ENCODE data around the gene CACNA2D1.
A peak's percentile ranks its signal among the peaks of the same experiment; 100 is the strongest.

The CACNA2D1 gene

DNA sequence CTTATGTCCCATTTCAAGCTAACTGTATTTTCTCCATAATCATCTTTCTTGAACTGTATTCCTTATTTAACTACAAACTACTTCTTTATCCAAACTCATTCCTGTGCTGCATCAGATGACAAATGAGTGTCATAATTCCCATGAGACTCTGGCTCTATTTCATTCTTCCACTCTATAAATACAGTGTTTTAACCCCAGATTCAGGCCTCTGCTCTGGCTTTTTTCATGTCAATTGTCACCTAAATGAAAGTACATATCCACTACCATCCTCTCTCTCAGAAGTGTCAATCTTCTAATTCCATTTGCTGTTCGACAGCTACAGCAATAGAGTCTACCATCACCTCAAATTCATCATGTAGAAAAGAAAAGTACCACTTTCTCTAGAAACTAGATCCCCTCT lies 172.7 kb downstream of the CACNA2D1 start:
- DNase-seq = no peak

DNA sequence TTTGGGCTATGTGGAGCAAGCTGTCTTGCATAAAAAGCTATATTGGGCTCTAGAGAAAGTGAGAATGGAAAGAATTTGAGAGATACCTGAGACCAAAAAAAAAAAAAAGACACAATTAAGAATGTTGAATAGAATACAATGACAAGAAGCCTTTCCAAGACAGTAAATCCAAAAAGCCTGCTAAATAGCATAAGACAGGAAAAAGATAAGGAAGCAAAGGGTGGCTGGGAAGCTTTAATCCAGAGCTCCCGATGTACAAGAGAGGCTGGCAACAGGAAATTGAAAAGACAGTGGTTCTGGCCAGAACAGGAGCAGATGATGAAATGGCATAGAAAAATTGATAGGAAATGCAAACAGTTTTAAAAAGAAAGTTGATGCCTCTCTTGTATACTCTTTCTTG lies 174.9 kb downstream of the CACNA2D1 start:
- DNase-seq = no peak

DNA sequence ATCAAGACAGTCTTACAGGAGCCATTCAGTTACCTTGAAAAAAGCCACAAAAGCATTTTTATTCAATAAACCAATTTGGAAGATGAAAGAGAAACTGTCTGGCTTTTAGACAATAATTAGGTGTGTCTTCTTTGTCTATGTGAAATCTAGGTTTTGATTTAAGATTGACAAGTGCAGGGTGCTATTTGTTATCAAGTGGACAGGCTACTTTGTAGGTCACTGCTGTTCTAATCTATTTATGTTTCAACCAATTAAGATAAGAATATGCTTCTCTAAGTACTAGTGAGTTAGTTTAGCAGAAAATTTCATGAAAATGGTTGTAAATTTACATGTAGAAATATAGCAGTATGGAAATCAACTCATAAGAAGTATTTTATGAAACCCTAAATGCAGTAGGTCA lies 177.5 kb downstream of the CACNA2D1 start:
- no peak for DNase-seq

DNA sequence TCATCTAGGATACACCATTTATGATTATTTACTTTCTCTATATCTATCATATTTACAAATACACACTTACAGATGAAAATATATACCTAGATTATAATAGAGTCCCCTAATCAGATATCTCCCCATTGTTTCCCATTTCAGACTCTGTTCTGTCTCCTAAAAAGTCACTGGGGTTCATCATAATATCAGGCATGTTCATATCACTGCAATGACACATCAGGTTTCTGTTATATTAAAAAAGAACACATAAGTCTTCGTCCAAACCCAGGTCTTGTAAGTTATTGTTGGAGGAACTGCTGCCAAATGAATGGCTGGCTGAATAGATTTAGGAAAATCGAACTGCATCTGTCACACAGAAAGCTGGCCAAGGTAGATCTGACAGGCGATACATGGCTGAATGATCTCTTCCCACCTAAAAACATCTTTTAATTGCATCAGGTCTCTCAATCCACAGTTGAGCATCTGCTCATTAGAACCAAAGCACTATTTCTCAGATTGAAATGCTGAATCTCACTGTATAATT lies 178.7 kb downstream of the CACNA2D1 start:
- peak; percentile 85 for DNase-seq

DNA sequence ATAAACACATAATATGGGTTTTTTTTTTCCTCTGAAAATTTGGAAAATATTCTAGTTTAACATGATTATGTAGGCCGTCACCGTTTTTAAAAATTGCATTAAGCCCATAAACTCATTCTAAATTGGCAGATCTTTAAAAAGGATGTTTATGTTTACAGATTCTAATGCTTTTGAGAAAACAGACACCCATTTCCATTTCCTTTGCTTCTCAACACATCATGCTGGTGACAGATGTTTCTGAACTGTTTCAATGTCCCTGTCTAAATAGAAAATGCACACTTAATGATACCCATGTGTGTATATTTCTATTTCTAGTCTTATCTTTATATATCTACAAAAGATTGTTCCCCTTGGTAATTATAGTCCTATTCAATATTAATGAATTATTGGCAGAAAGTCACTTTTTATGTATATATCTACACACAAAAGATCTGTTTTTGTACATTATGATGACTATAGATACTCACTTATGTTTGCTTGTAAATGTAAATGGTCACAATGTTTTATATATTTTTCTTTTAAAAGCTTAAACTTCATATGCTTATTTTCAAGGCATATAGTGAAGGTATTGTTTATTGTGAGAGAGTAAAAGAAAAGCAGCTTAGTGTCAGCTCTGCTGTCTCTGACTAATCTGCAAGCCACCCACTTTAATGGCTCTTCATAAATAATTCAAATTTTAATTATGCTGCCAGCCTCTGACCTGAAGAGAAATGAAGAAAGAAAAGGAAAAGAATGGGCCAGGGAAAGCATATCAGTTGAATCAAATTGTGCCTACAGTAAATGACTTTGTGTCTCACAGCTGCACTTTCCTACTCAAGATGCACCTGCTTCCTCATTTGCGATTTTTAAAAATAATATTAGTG lies 179.4 kb downstream of the CACNA2D1 start:
- peak; percentile 18 for DNase-seq

DNA sequence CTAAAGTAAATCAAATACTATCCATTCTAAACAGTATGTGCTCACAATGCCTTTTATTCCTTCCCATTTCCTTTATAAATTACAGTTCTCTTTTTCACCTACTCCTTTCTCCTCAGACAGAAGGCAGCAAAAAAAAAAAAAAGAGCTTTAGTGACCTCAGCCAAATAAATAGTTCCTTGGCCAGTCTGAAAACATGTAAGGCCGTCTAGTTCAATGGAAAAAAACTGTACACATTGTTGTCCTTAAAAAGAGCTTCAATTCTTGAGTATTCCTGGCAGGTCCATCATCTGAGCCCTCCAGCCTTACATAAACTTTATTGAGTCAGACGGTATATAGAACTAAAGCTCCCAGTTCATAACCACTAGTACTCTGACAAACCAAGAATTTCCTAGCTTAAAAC lies 185.4 kb downstream of the CACNA2D1 start:
- no peak for DNase-seq

DNA sequence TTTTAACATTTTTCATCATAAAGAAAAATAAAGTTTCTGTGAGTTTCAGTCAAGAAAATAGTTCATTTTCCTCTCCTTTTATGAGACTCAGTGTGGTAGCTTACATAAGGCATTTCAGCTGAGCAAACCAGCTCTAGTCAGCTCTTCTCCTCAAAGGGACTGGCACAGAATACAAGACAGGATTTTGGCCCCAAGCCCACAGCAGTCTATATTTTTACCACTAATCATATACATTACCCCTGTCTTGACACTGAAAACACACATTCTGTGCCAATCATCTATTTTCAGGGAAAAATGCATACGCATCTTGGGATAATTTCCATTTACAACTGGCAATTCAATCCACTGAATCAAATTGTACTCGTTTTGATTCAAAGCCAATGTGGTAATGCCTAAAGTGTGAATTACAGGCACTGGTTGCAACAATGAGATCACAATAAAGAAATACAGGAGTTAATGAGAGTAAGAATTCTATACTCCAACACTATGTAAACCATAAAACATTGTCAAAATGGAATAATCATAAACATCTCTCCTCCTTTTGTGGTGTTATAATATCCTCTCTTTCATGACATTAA lies 186.4 kb downstream of the CACNA2D1 start:
- no peak for DNase-seq

DNA sequence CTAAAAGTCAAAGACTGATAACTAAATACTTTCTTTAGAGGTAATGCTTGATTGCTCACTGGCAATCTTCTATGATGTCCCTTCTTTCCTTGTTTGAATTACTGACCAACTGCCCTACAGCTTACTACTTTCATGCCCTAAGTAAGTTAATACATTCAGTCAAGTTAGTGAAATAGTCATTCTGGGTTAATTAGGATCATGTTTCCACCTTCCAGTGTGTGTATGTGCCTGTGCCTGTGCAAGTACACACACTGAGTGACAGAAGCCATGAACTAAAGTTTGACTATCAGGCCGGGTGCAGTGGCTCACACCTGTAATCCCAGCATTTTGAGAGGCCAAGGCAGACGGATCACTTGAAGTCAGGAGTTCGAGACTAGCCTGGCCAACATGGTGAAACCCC lies 187.9 kb downstream of the CACNA2D1 start:
- DNase-seq = no peak

DNA sequence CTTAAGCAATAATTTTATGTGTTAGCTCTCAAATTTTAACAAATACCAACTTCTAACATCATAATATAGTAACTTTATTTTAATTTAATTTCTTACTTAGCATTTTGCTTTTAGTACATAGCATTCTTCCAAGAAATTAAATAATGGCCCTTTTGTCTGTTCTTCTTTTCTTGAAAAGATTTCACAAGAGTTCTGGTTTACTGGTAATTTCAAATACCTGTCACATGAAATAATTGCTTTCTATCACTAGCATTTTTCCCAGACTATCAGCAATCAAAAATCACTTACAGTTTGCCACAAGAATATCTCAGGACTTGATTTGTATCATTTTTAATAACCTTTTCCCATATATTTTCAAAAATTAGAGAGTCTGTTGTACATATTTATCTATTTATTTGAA lies 193.0 kb downstream of the CACNA2D1 start:
- no peak for DNase-seq

DNA sequence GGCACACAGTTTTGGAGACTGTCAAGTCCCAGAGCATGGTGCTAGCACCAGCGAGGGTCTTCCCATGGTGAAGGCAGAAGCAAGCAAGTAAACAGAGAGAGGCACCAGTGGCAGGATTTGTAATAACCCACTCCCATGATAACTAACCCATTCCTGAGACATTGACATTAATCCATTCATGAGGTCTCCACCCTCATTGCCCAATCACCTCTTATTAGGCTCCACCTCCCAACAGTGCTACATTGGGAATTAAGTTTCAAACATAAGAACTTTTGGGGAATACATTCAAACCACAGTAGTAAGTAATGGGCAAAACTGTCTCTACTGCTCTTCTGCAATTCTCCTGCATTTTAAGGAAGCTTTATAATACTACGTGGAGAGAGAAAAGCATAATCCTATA lies 193.6 kb downstream of the CACNA2D1 start:
- no peak for DNase-seq

DNA sequence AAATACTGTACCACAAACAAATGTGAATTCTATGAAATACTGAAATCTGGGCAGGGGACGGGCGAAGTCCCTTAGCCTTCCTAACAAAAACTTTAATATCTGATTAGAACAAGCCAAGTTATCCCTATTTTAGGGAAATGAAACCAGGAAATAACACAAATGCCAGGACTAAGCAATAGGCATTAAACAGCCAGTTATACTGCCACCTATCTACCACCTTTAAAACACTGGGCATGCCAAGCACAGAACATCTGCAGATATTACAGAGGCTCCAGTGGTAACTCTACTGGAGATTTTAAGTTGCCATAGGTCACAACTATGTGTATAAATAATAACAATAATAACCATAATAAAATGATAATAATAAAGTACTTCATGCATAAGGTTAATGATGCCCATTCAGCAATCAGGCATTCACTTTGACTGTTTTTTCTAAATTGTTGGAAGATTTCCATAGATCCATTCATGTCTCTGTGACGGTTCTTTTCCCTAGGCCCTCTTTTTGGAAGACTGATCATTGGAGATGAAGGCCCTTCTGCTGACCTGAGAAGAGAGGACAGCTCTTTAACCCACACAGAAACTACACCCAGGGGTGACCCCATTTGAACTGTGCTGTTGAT lies 195.7 kb downstream of the CACNA2D1 start:
- no peak for DNase-seq

DNA sequence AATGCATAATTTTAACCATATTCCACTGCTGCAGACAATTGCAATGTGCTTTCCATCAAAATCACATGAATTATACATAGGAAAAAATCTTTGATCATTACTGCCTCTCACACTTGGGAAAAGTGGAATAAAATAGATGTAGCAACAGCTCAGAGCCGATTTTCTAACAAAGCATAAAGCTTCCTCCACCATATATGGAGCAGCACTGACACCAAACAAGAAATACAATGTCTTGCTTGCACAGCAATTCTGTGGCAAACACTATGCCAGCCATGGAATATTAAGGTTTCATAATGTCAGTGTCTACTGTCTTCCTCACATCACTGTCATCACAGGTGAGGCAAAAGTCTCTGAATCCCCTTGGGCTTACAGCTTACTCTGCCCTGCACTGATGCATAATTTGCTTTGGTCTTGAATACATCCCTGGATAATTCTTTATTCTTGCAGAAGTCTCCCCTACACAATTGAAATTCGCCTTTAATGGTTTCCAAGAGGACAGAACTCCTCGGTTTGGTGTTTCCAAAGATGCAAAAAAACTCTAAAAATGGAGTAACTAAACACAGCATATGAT lies 198.5 kb downstream of the CACNA2D1 start:
- DNase-seq = no peak

DNA sequence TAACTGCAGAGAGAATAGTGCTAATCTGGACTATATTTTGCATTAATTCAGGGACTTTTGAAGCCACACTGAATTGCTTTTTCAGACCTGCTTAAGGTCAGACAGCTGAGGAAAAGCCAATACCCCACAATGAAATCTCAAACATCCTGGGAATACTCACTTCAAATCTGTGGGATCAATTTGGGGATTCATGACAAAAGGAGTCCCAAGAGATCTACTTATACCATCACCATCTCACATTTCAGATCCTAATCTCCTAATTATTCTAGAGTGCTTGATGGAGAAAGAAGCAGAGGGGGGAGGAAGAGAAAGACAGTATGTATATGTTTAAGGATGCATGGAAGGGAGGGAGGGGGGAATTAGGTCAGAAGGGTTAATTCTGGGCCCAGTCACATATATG lies 202.2 kb downstream of the CACNA2D1 start:
- peak; percentile 93 for DNase-seq

DNA sequence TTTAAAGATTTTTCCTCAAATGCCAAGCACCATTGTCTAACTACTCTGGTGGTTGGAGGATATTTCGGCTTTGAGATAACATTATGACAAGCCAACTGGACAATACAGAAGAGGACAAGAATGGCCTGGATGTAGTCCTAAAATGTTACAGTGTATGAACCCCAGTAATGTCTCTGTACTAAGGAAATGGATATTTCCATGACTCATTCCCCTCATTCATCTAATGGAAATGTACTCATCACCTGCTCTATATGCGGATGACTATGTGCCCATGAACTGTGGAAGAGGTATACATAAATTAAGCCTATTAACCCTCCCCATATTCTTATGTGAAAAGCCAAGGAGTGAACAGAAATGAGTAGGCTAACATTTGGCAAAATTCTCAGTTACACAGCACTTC lies 207.9 kb downstream of the CACNA2D1 start:
- DNase-seq = no peak

DNA sequence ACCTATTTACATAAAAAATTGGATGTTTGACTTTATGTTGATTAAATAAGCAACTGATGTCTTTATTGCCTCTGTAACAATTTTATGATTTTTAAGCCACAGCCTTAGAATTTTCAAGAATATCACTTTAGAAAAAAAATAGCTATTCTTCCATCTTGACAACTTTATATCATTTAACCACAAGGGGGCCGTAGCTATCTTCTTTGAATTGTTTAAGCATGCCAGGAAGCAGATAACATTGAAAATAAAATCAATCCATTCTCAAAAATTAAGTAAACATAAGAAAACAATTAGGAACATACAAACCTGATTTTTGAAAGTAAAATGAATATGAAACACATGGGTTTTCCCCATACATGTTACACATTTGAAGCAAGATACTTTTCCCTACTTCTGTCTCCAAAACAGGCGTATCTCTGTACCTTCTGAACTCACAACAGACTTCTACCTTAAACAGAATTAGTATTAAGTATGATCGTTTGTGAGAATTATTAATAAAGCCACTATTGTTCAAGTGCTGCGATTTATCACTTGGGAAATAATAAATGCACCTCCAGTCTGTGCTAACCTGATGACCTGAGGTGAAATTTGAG lies 209.0 kb downstream of the CACNA2D1 start:
- DNase-seq = no peak

DNA sequence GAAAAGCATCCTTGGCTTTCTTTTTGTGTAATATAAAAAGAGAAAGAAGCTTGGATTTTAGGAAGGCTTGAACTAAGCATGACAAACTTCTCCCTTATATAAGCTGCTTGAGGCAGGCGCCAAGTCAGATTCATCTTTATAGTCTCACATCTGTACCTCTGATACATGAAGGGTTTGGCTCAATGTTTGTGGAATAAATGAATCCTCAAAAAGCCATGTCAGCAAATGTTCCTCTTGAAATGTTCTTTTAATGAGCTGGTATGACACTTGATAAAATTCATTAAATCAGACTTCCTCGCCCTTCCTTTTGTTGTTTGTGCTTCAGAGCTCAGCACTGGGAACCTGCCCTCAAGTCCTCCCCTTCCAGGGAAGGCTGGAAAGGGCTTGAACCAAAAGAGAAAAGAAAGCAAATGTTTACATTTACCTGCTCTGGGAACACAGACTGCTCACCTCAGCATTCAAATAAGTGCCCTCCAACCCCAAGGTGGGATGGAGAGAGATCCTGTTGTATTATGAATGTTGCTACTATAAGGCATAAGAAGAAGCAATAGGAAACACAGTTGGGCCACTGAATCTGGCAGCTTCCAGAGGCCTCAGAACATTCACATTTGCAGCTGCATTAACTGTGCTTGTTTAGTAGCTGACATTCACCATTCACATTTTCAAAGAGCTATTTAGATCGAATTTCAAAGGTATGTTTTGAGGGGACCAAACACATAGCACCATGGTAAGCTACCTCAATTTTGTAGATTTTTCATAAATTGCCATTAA lies 212.6 kb downstream of the CACNA2D1 start:
- DNase-seq = no peak

DNA sequence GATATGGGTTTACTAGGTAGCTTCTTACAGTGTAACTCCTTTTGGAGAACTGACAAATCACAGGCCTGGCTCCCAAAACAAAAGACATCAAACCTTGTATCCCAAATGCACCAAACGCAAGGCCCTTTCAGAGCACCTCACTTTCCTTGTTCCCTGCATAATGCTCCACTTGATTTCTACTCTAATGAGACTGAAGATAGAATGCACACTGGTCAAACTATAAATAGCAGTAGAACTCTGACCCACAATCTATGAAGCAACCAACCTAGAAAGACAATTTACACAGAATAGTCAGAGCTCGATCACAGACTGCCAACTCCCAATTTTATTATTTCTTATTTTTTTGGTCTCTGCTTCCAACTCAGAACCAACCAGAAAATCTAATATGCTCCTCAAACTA lies 214.4 kb downstream of the CACNA2D1 start:
- no peak for DNase-seq

DNA sequence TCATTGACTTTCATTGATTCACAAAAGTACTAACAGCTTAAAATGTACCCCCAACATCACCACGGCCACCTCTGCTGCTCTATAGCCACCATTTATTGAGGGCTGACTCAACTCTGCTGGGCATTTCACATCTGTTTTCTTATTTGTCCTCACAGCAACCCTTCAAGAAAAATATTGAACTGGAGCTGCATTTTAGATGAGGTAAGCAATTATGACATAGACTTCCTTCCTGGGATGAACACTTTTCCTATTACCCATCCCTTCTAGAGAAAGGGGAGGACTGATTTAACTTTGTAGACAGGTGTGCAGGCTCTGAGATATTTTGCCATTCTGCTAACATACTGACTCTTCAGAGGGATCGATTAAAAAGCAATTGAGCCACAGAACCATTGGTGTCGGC lies 217.4 kb downstream of the CACNA2D1 start:
- no peak for DNase-seq

DNA sequence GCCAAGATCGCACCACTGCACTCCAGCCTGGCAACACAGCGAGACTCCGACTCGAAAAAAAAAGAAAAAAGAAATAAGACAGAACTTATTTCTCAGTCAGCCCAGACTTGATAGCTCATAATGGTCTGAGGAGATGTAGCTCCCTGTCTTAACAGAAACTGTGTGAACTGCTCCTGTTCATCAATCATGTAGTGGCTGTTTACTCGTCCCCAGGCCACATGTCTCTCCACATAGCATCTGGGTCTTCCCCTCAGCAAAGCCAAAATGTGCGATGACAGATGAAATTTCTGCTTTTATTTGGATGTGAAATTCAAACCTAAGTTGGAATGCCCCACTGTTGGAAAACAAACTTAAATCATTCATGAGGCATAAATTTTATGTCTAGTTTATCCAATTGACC lies 219.0 kb downstream of the CACNA2D1 start:
- no peak for DNase-seq

DNA sequence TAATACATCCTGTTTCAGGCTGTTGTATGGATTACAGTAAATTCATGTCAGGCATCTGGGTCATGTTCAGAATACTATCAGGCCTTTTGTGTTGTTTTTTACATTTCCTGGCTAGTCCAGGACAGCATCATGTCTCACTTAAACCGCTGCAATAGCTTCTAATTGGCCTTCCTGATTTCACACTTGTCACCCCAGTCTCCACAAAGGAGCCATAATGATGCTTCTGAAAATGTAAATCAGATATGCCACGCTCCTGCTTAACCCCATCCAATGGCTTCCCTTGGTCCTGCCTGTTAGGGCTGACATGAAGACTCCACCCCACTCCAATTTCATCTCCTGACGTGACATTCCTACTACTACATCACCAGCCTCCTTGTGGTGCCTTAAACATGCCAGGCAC lies 220.0 kb downstream of the CACNA2D1 start:
- DNase-seq = no peak

DNA sequence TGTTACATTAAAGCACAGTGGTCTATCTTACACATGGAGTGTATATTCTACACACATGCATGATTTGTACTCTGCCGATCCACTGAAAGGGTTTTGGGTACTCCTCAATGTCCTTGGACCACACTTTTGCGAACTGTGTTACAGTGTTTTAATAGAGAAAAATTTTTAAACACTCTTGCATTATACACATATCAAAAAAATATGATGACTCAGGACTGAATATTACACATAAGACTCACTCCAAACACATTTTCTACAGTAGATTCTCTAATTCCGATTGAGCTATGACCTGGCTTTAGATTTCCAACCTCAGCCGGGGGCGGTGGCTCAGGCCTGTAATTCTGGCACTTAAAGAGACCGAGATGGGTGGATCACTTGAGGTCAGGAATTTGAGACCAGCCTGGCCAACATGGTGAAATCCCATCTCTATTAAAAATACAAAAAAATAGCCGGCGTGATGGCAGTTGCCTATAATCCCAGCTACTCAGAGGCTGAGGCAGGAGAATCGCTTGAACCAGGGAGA lies 222.4 kb downstream of the CACNA2D1 start:
- no peak for DNase-seq

DNA sequence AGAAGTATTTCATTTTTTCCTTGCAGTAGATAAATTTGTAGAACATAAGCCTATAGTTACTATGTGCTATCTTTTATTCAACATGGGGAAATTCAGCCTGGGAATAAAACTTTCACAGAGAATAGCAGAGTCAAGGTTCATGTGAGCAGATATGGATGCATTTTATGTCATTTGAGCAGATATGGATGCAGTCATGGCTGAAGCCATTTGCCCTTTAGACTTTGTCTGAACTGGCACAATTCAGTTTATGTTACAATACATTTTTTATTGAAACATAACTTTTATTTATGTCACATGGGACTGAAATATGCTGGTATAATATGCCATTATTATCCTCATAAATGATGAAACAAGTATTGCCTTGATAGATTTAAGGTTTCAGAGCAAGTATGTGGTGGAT lies 231.1 kb downstream of the CACNA2D1 start:
- no peak for DNase-seq

All from NCI-H524 treated with DMSO at 0.1 percent for 48 hours (cell line).